Measurements from ENCODE around the gene RAB33B.

RAB33B gene

DNA sequence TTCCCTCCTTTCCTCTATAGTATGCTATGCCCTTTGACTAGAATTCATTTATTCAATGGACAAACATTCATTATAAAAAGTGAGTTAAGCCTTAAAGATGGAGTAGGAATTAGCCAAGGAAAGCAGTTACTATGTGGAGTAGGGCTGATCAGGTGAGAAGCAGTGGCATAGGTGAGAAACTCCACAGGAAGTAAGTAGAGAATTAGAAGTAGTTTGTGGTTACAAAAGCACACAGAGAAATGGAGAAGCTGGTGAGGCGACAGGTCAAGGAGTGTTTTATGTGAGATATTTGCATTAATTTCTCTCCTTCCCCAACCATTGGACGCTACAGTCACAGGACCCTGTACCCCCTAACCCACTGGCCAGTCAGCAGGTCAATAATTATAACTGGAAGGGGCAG lies 71.5 kb downstream of the RAB33B start (continued):
- TF ChIP-seq ZNF16 (tag by site-specific recombination; IDR thresholded peaks at IDR 0.05; ENCODE audit: low read depth) (no peak), OVOL3 (tag by site-specific recombination; IDR thresholded peaks at IDR 0.05) (no peak), ZEB2 (tag by site-specific recombination; IDR thresholded peaks at IDR 0.05) (no peak), ZNF24 (tag by site-specific recombination; IDR thresholded peaks at IDR 0.05) (no peak), ZNF2 (tag by site-specific recombination; IDR thresholded peaks at IDR 0.05) (no peak), ZNF23 (tag by site-specific recombination; IDR thresholded peaks at IDR 0.05; ENCODE audit: borderline replicate concordance) (no peak), ZNF433 (tag by site-specific recombination; IDR thresholded peaks at IDR 0.05; ENCODE audit: low read depth) (no peak), PRDM1 (tag by site-specific recombination; IDR thresholded peaks at IDR 0.05) (no peak), ZNF76 (tag by site-specific recombination; IDR thresholded peaks at IDR 0.05; ENCODE audit: borderline replicate concordance, low read depth) (no peak)
- TF ChIP-seq, protein P1, sequence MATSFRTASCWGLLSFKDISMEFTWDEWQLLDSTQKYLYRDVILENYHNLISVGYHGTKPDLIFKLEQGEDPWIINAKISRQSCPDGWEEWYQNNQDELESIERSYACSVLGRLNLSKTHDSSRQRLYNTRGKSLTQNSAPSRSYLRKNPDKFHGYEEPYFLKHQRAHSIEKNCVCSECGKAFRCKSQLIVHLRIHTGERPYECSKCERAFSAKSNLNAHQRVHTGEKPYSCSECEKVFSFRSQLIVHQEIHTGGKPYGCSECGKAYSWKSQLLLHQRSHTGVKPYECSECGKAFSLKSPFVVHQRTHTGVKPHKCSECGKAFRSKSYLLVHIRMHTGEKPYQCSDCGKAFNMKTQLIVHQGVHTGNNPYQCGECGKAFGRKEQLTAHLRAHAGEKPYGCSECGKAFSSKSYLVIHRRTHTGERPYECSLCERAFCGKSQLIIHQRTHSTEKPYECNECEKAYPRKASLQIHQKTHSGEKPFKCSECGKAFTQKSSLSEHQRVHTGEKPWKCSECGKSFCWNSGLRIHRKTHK (tag by site-specific recombination; IDR thresholded peaks at IDR 0.05) = no peak
